Measurements from ENCODE around the gene NTM. TPM values are rescaled to one million over a fixed set of nuclear protein-coding genes. Genes with fewer than 3 reads are reported as not detected.

NTM gene
- total and polyA plus RNA-seq, 9 donors = 0.16 to 8.5 (median 0.55) TPM; not detected in 3

DNA sequence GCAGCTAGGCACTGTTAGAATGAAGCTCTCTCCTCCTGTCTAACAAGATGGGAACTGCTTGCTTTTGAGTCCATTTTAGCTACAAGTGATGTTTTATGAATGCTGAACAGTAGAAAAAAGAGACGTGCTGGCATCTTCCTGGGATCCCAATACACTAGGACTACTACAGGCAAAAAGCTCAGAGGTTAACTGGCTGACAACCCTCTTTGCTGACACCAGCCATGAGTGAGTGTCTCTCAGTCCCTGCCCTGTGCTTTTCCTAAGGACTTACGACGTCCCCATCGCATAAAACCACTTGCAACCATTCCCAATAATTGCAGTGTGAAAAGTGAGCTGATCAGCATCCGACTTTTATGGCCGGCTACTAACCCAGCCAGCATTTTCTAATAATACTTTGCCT lies 213.5 kb downstream of the NTM start:
- 73 to 96% (median 89%) methylated on average over 6 of the region's 6 CpGs for WGBS, 3 donors
- intact Hi-C loops (cut with DNase I) = loop anchor here in 1 of 4 donors (10.0 kb wide), 1 partner anchor 81 kb away; no protein-coding TSS in a partner anchor
- Histone ChIP-seq H3K4me3 (no peak overlapping the region), H3K4me1 (ENCODE audit: insufficient read depth) (no peaks in the 10 kb centered on the region), H3K9me3 (no peaks in the 10 kb centered on the region), H3K27me3 (no peaks in the 10 kb centered on the region), H3K27ac (no peak overlapping the region), H3K36me3 (no peaks in the 10 kb centered on the region)
- TF ChIP-seq POLR2A (IDR thresholded peaks at IDR 0.05) (no peak), EP300 (IDR thresholded peaks at IDR 0.05) (no peak)
- TF ChIP-seq, protein P1, sequence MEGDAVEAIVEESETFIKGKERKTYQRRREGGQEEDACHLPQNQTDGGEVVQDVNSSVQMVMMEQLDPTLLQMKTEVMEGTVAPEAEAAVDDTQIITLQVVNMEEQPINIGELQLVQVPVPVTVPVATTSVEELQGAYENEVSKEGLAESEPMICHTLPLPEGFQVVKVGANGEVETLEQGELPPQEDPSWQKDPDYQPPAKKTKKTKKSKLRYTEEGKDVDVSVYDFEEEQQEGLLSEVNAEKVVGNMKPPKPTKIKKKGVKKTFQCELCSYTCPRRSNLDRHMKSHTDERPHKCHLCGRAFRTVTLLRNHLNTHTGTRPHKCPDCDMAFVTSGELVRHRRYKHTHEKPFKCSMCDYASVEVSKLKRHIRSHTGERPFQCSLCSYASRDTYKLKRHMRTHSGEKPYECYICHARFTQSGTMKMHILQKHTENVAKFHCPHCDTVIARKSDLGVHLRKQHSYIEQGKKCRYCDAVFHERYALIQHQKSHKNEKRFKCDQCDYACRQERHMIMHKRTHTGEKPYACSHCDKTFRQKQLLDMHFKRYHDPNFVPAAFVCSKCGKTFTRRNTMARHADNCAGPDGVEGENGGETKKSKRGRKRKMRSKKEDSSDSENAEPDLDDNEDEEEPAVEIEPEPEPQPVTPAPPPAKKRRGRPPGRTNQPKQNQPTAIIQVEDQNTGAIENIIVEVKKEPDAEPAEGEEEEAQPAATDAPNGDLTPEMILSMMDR (IDR thresholded peaks at IDR 0.05) = no peak
- DNase-seq = no peak

DNA sequence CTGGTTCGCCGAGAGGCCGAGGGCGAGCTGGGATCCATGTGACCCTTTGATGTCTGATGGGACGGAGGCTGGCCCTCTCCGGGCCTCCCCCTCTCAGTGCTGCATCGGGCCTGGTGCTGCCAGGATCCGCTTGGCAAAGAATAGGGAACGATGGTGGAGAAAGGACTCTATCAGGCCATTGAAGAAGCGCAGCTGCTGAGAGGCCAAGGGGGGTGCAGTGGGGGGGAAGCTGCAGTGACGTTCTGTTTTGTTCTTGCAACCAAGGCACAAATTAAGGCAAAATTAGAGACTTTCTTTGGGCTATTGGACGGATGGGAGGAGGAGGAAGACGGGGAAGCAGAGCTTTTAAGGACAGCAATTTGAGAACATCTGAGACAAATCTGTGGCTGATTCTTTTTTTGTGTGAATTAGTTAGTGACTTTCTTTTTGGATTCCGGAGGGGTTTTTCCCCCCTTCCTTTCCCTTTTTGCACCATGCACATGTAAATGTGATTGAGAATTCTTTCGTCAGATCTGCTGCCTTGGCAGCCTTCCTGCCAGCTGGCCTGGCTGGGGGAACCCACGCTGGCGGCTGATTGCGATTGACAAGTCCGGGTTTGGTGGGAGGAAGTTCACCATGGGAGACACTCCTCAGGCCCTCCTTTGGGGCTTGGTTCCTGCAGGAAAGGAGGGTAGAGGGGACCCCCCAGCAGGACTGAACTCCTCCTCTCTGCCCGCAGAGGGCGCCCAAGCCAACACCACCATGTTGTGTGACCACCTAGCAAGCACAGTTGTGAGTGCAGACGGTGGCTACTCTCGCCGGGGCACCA lies 214.6 kb downstream of the NTM start:
- 69 to 80% (median 79%) methylated on average over 24 of the region's 24 CpGs for WGBS, 3 donors
- Histone ChIP-seq H3K4me1 (ENCODE audit: insufficient read depth) (no peaks in the 10 kb centered on the region), H3K9me3 (no peaks in the 10 kb centered on the region), H3K4me3 (no peak overlapping the region), H3K27ac (no peak overlapping the region), H3K27me3 (no peaks in the 10 kb centered on the region), H3K36me3 (no peaks in the 10 kb centered on the region)
- DNase-seq = no peak
- intact Hi-C loops (cut with DNase I) = loop anchor here in 1 of 4 donors (10.0 kb wide), 1 partner anchor 80 kb away; no protein-coding TSS in a partner anchor
- TF ChIP-seq POLR2A (IDR thresholded peaks at IDR 0.05) (no peak), EP300 (IDR thresholded peaks at IDR 0.05) (no peak)
- TF ChIP-seq, protein P1 (IDR thresholded peaks at IDR 0.05) = no peak

DNA sequence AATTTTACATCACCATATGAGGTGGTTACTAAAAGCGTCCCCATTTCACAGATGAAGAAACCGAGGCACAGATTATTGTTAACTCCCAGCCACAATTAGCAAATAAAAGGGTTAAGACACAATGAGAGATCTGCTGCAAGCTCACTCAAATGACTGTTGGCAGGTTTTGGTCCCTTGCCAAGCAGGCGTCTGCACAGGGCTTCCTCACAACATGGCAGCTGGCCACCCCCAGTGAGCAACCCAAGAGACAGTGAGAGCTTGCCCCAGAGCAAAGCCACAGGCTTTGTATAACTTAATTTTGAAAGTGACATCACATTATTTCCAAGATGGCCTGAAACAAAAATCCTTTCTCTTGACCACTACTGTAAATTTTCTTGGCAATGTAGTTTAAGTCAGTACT lies 217.6 kb downstream of the NTM start:
- Histone ChIP-seq H3K4me3 (no peak overlapping the region), H3K27me3 (no peaks in the 10 kb centered on the region), H3K9me3 (no peaks in the 10 kb centered on the region), H3K4me1 (ENCODE audit: insufficient read depth) (no peaks in the 10 kb centered on the region), H3K27ac (no peak overlapping the region), H3K36me3 (no peaks in the 10 kb centered on the region)
- 77 to 87% (median 77%) methylated on average over 3 of the region's 3 CpGs for WGBS, 3 donors
- TF ChIP-seq, protein P1 (IDR thresholded peaks at IDR 0.05) = no peak
- TF ChIP-seq POLR2A (IDR thresholded peaks at IDR 0.05) = no peak
- no peak for DNase-seq
- intact Hi-C loops (cut with DNase I) = loop anchor here in 1 of 4 donors (10.0 kb wide), 1 partner anchor 77 kb away; no protein-coding TSS in a partner anchor

DNA sequence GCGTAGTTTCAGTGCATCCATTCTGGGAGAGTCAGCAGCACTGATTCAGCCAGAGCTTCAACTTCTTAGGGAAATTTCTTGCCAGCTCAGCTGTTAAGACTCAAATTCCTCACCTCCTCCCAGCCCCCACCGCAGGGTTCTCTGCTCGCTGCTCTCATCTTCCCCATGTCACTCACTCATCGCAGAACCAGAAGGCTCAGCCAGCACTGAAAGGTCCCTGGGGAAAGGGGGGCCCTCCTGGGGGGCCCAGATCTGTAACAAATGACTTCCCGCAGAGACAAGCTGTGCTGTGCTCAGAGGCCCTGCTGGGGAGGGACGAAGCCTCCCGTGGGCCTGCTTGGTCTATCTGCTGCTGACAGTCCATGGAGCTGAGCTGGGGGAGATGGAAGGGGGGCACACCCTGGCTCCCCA lies 220.6 kb downstream of the NTM start:
- DNase-seq = no peak
- no peaks in the 10 kb centered on the region for H3K36me3 ChIP-seq
- no peak overlapping the region for H3K27ac ChIP-seq
- H3K9me3 ChIP-seq = no peaks in the 10 kb centered on the region
- no peaks in the 10 kb centered on the region for H3K4me1 ChIP-seq (ENCODE audit: insufficient read depth)
- intact Hi-C loops (cut with DNase I) = no loop called here
- TF ChIP-seq POLR2A (IDR thresholded peaks at IDR 0.05) (no peak), EP300 (IDR thresholded peaks at IDR 0.05) (no peak)
- TF ChIP-seq, protein P1 (IDR thresholded peaks at IDR 0.05) = no peak
- 37 to 51% (median 47%) methylated on average over 7 of the region's 7 CpGs for WGBS, 3 donors
- no peaks in the 10 kb centered on the region for H3K27me3 ChIP-seq
- no peak overlapping the region for H3K4me3 ChIP-seq
